HG03575 (cell line): Measurements from ENCODE around the gene PRKG1.
A peak's percentile ranks its signal among the peaks of the same experiment; 100 is the strongest.

ENCODE experiments used
- ATAC-seq: cut with Tn5 transposase; IDR thresholded peaks from one replicate; pipeline ENCODE4 v1.9.1; 2021; ENCODE audit not compliant: unreplicated experiment, insufficient number of reproducible peaks, low FRiP score; ENCODE audit errors: extremely low read depth

PRKG1 gene

DNA sequence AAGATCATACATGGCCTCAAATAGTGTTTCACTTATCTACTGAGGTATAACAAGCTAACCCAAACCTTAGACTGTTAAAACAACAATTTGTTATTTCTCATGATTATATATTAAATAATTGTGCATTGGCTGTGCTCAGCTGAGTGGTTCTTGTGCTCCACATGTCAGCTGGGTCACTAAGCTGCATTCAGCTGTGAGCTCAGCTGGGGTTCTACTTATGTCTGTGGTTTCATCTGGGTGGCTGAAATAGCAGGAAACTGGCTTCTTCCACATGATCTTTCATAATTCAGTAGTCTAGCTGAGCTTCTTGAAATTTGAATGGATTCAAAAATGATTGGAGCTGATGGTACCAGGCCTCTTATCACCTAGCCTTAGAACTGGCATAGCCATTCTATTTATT, 806.9 kb downstream of the PRKG1 start:
- no peak for ATAC-seq

DNA sequence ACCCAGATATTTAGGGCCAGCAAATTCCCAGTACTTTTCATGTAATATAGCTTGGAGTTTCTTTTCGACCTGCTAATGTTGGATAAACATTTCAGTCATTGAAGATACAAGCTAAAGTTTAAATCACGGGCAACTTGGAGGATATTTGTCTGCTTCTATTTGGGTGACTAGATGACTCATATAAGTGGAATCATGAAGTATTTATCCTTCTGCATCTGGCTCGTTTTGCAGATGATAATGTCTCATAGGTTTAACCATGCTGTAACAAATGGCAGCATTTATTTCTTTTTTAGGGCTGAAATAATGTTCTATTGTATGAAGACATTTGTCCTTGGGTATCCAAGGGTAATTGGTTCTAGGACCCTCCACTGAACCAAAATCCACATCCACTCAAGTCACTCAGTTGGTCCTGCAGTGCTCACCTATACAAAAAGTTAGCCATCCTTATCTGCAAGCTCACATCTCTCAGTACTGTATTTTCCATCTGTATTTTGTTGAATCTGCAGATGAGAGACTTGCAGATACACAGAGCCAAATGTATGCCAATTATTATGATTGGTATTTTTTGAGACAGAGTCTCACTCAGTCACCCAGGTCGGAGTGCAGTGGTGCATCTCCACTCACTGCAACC, 812.3 kb downstream of the PRKG1 start:
- no peak for ATAC-seq

DNA sequence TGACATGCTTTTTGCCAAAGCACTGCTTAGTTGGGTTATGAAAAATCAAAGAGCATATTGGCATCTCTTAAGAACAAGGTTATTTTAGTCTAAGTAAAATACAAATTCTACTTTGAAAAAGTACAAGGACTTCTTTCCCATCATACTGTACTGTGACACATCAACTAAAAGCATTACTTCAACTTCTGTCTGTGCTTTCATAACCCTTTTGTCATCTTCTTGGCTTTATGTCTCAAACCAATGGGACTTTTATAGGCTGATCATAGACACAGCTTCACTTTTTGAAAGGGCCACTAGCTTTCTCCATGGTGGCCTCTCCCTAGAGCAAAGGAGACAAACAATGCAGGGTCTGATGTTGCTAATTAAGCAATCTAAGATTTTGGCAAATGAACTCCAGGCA, 814.0 kb downstream of the PRKG1 start:
- ATAC-seq = no peak

DNA sequence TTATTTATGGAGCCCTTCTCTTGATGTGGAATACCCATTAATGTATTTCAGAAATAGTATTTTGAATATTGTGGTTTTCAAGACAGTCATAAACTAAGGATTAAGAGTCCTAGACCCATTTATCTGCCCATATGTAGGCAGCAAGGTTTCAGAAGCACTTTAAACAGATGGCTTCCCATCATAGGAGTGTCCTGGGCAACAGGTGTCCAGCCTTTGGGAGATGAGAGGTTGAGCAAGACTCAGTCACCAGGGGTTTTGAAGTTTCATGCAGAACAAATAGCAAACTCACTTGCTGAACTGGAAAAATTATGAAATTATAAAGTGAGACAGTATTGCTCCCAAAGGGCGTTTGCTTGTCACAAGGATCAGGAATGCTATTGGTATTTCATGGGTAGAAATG, 818.0 kb downstream of the PRKG1 start:
- no peak for ATAC-seq

DNA sequence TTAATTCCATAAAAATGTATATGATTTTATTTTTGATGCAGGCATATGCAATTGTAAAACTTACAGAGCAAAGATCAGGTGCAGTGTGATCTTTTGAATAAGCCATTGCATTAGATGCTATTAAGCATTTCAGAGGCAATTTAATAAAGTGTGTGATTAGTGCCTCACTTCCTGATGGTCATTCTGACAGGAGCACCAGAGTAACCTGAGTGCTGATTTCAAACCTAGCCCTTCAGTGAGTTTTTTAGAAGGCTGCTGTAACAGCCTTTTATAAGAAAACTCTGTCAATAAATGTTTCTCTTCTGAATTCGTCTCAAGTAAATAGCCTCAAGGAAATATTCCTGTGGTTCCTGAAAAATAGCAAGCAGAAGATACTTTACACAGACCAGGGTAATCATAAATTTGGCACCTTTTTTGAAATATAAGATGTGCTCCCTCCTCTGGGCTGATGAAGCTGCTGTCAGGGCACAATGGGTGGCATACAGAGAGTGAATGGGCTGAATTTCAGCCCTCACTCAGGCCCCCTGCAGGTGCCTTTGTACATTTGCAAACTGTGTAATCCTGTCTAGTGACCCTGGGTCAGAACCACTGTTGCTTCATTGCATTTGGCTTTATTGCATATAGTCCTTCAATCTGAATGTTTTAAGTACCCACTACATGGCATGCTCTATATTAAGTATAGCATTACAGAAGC, 818.8 kb downstream of the PRKG1 start:
- ATAC-seq = peak; percentile 62

DNA sequence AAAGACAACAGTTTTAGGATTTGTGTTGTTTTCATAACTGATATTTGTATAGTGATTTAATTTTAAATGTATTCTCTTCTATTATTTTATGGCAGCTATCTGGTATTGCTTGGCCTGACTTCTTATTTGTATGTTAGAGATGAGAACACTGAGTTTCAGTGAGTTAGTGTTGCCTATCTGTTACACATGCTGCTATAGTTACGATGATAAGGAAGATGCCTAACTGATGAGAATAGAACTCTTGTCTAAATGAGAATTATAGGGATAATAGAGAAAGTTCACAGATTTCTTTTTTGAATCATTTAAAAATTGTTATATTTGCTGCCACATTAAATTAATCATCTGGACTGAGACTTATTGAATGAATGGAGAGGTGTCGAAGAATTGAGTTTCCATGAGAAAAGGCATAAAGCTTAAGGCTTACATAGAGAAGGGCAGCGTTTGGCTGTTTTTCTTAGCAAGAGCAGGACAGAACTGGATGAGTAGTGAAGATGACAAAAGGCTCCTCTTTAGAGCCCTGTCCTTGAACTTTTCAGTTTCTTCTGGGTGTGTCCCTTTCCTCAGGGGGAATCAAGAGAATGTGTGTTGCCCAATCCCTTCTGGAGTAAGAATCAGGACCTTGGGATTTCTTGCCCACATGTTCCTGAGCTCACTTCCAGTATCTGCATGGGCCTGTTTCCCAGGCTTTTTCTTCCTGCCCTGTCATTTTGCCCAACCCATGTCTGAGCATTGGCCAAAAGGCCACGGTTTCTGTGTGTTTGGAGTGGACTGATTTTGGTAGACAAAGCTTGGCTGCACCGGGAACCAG, 820.7 kb downstream of the PRKG1 start:
- ATAC-seq = no peak

DNA sequence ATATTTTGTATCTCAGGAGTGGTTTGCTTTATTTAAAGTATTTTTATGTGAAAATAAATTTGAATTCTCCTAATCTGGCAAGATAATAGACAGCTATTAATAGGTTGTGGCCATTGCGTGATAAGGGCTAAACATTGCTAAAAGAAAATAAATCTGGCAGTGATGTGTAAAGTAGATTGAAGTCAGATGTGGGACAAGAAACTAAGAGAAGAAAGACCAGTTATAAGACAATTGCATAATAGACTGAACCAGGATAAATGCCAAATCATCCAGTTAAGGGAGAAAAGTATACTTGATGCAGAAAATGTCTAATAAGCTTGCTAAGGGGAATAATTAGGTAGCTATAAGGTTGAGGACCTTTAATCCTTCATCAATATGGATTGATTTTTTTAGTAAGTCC, 822.6 kb downstream of the PRKG1 start:
- ATAC-seq = no peak

DNA sequence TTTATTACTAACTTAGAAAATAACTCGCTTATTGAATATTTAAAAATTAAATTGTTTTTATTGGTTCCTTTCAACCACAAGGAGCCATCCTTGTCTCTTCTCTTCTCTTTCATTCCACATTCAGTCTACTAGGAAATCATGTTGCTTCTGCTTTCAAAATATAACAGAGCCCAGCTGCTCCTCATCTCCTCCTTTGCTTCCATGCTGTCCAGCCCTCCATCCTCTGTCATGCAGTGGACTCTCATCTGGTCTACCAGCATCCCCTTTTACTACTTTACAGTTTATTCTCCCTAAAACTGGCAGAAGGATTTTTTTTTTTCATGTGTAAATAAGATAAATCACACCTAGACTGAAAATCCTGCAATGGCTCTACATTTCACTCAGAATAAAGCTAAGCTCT, 823.3 kb downstream of the PRKG1 start:
- no peak for ATAC-seq

DNA sequence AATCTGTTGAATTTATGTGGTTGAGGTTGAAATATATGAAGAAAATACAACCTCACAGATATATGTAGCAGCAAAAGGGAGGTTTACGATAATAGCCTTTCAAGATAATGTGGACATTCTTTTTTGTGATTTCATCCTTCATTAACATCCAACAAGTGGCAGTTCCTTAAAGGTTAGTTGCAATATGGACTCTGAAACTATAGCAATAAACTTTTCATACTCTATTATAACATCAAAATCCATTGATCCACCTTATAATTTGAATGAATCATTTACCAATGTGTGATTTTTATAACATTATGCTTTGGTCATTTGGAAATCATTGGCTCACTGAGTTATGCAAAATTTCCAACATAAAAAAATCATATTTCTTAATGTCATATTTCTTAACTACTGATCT, 825.9 kb downstream of the PRKG1 start:
- no peak for ATAC-seq

DNA sequence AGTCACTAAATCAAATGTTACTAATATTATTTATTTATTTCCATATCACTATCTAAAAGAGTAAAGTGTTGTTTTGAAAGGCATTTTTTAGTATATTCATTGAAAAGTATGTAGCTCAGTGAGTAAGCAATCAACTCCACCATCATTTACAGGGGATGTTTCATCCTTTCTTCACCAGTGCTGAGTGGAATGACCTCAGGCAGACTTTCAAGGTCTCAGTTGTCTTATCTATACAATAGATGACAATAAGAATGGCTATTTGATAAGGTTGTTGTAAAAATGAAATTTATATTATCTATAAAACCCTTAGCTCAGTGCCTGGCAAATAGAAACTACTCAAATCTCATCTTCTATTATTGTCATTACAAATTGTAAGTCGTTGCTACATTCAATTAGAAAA, 829.4 kb downstream of the PRKG1 start:
- no peak for ATAC-seq

DNA sequence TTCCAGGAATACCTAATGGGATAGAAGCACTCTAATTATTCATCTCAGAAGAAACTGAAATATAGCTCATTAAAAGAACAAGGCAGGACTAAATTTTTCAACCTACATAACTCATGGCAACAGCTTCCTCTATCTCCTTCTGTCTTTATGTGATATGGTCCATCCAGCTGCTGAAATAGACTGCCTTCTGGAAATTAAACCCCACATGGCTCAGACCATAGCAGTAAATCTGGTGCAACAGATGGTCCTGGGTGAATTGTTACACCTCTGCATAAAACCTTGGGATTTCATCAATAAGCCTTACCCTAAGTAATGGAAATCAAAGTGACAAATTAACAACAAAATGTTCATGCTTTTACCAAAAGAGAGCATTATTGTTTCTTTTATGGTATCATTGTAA, 830.7 kb downstream of the PRKG1 start:
- no peak for ATAC-seq

DNA sequence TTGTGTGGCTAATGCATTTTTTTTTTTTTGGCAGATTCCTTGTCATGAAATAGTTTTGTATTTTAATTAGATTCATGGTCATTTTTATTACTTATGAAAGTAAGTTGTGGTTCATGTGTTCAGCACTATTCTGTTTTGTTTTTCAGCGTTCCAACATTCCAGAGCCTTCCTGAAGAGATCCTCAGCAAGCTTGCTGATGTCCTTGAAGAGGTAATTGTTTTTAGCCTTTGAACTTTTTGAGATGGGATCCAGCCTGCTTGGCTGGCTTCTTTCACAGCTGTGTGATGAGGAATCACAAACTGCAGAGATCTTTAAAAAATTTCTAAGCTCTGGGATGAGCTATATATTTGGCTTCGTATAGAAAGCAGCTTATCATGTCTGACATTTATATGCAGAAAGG, 833.1 kb downstream of the PRKG1 start:
- no peak for ATAC-seq

DNA sequence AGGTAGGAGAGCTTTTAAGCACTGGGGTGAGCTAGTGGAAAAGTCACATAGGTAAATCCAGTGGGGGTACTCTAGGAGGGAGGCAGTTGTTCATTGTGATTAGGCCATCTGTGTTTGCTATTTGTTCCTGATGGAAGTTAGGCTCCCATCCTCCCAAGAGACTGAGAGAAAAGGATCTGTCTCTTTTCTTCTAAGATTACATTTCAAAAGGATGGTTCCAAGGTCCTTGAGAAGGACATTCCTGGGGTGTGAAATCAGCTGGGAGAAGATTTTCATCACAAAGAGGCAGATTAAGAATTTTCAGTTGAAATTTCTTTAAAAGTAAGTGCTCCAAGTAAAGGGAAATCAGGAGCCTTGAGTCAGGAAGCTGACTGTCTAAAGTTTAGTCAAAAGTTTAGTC, 835.9 kb downstream of the PRKG1 start:
- ATAC-seq = no peak

DNA sequence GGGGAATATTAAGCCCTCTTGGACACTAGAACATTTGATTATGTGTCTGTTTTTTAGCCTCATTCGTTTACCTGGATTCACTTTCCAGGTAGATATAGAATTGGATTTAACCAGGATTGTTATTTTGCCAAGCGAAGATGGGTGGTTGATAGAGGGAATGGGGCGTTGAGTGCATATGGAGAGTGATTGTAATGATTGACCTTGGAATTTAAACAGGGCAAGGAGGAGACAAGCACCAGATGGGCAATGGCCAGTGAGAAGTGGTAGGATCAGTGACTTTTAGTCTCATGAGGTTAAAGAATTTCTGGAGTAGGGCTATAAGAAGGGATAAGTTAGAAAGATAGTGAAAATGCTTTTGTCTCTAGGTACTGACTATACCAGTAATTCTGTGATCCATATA, 836.3 kb downstream of the PRKG1 start:
- no peak for ATAC-seq

DNA sequence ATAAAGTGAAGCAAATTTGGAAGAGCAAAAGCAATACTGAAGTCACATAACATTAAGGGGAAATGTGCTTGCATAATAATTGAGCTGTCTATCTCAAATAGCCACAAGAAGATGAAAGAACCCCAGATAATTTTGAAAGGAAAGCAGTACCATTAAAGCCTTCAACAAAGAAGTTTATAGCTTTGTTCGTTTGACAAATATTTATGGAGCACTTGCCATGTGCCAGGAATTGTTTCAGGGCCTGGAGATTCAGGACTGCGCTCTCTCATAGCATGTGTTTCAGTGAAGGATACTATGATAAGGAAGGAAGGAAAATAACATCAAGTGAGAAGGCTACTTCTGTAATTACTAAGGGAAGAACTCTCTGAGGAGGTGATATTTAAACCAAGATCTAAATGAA, 837.4 kb downstream of the PRKG1 start:
- ATAC-seq = no peak

DNA sequence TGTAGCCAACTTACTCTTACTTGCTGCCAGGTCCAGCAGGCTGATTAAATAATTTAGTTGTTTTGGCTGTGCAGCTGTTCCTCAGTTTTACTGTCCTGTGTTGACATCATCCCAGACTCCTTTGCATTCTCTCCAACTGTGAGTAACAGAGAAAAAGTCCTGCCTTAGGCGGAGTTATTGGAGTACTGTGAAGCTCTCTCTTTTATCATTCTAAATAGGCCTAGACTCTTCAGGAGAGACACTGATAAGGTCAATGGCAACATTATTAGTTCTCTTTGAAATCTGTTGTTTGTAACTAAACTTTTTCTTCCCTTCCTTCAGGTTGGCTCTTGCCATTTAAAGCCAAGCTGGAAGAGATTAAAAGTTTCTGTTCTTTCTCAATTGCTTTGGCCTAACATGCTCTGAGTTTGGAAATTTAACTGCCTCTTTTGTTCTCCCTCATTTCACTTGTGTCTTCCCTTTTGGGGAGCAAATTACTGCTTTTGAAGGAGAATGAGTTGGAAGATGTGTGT, 840.8 kb downstream of the PRKG1 start:
- ATAC-seq = no peak

DNA sequence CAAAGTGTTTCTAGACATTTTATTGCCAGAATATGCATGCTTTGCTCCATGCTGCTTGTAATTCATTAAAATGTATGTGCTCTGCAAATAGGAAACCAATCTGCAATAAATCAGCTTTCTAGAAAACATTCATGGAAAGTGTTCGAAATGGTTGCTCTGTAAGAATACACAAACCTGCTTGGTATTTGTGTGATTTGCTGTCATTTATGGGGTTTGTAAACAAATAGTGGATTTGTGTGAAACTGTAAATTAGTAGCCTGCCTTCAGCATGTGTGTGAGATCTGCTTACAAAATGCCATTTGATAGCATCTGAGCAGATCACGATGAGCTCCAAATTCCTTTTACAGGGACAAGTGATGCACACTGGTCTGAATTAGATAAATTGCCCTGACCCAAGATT, 844.2 kb downstream of the PRKG1 start:
- no peak for ATAC-seq

DNA sequence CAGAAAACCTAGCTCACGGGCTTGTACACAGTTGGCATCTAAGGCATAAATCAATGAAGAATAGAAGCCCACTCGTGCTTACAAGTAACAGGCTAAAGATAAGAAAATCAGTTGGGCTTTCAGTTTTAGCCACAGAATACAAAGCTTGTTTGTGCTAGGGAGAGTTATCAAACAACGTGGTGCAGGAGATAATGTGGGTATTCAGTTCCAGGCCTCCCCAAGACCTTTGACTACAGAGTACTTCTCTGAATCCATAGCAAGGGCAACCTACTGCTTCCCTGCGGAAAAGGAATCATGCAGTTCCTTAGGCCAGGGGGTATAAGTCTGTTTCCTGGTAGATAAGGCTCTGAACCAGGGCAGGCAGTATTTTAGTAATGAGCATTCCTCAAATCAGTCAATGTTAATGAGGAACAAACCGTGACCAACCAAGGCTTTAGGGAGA, 844.6 kb downstream of the PRKG1 start:
- no peak for ATAC-seq

DNA sequence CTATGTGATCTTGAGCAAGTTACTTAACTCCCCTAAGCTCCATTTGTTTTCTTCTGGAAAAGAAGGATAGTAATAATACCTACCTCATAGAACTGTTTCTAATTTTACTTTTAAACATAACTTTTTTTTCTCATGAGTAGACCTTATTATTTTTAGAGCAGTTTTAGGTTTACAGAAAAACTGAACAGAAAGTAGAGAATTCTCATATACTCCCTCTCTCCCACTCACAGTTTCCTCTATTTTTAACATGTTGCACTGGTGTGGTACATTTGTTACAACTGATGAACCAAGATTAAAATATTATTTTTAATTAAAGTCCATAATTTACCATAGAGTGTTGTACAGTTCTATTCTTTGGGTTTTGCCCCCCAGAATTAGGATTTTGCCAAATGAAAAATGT, 846.4 kb downstream of the PRKG1 start:
- ATAC-seq = no peak

DNA sequence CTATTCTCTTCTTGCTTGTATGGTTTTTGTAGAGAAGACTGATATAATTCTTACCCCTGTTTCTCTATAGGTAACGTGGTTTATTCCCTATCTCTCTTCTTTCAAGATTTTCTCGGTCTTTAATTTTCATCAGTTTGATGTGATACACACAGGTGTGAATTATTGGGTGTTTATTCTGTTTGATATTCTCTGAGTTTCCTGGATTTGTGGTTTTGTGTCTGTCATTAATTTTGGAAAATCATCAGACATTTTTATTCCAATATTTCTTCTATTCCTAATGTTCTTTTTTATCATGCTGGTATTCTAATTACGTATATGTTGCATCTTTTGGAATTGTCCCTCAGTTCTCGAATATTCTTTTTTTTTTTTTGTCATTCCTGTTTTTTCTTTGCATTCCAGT, 850.1 kb downstream of the PRKG1 start:
- no peak for ATAC-seq
